Measurements from ENCODE around the gene SNAPC4. TPM values are rescaled to one million over a fixed set of nuclear protein-coding genes. Genes with fewer than 3 reads are reported as not detected.

SNAPC4 gene
- total and polyA plus RNA-seq, 2 of the 8 experiments (the other 6 are each of a cell fraction or from before 2014, with no cell fraction given), result 6.9 to 18.1 TPM

DNA sequence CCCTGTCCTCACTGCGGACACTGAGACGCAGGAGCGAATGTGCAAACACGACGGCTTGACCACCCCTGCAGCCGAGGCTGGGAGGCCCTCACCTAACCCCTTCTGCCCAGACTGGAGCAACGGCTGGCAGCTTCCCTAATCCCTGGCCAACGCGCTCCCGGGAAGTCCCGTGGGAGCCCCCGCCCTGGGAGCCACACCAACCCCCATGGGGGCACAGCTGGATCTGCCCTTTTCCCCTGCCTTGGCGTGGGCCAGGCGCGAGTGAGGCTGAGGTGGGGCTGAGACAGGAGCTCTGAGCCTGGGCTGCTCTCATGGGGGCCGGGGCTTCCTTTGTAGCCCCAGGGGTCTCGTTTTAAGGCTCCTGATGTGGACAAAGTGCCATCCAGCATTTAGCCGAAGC is 31.8 kb downstream of the SNAPC4 start (continued):
- no peak for TF ChIP-seq SRF (IDR thresholded peaks at IDR 0.05; ENCODE audit: low read depth, low read length)
- TF ChIP-seq, protein P1, sequence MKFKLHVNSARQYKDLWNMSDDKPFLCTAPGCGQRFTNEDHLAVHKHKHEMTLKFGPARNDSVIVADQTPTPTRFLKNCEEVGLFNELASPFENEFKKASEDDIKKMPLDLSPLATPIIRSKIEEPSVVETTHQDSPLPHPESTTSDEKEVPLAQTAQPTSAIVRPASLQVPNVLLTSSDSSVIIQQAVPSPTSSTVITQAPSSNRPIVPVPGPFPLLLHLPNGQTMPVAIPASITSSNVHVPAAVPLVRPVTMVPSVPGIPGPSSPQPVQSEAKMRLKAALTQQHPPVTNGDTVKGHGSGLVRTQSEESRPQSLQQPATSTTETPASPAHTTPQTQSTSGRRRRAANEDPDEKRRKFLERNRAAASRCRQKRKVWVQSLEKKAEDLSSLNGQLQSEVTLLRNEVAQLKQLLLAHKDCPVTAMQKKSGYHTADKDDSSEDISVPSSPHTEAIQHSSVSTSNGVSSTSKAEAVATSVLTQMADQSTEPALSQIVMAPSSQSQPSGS (IDR thresholded peaks at IDR 0.05; ENCODE audit: low read length), result no peak
- TF ChIP-seq MAFK (IDR thresholded peaks at IDR 0.05; ENCODE audit: low read depth, low read length), result no peak
- TF ChIP-seq NRF1 (IDR thresholded peaks at IDR 0.05; ENCODE audit: low read depth, low read length), result no peak
- TF ChIP-seq CTBP2 (IDR thresholded peaks at IDR 0.05; ENCODE audit: borderline replicate concordance, insufficient read depth, insufficient read length, low read length), result no peak
- TF ChIP-seq RNF2 (IDR thresholded peaks at IDR 0.05; ENCODE audit: borderline replicate concordance, low read depth, low read length, missing control alignments, poor library complexity, severe bottlenecking), result no peak
- no peak for TF ChIP-seq TCF12 (IDR thresholded peaks at IDR 0.05; ENCODE audit: low read depth, low read length)
- no peak for TF ChIP-seq HDAC2 (IDR thresholded peaks at IDR 0.05; ENCODE audit: borderline replicate concordance in 1 of 2, low read depth in 2 of 2, low read length in 2 of 2)
- TF ChIP-seq SIN3A (conservative IDR thresholded peaks at IDR 0.05 in 1 of 2, IDR thresholded peaks at IDR 0.05 in 1 of 2; ENCODE audit: low read depth in 1 of 2, low read length in 2 of 2), result no peak
- TF ChIP-seq, protein P2, sequence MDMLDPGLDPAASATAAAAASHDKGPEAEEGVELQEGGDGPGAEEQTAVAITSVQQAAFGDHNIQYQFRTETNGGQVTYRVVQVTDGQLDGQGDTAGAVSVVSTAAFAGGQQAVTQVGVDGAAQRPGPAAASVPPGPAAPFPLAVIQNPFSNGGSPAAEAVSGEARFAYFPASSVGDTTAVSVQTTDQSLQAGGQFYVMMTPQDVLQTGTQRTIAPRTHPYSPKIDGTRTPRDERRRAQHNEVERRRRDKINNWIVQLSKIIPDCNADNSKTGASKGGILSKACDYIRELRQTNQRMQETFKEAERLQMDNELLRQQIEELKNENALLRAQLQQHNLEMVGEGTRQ (IDR thresholded peaks at IDR 0.05; ENCODE audit: low read length), result no peak
